Measurements from ENCODE around the gene TNFSF8.

Gene TNFSF8

DNA sequence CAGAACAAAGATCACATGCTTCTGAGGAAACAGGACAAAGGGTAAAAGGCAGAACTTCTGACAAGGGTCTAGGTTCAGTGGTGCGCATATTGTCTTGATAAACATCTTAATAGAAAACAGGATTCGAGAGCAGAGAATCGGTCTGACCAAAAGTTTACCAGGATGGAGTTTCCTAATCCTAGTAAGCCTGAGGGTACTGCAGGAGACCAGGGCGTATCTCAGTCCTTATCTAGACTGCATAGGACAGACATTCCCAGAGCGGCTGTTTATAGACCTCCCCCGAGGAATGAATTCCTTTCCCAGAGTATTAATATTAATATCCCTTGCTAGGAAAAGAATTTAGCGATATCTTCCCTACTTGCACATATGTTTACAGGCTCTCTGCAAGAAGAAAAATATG, 32.4 kb upstream of the TNFSF8 start:
- DNase-seq (ENCODE audit: extremely low spot score), result no peak
- POLR2A ChIA-PET, result no interaction called here

DNA sequence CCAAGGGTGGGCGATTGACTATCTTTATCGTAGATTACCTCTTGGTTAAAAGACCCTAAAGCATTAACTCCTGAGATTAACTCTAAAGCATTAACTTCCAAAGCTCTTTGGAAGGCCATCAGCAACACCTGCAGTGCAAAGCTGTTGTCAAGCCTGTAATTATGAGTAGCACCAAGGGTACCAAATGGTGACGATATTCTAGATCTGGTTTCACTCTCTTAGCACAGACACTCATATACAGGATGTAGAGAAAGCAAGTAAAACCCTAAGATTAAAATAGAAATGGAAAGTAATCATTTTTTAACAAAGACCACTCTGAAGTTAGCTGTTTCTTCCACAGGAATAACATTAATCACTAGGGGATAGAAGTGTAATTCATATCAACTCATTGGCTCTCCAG, 29.9 kb upstream of the TNFSF8 start:
- TF ChIP-seq, protein P1, sequence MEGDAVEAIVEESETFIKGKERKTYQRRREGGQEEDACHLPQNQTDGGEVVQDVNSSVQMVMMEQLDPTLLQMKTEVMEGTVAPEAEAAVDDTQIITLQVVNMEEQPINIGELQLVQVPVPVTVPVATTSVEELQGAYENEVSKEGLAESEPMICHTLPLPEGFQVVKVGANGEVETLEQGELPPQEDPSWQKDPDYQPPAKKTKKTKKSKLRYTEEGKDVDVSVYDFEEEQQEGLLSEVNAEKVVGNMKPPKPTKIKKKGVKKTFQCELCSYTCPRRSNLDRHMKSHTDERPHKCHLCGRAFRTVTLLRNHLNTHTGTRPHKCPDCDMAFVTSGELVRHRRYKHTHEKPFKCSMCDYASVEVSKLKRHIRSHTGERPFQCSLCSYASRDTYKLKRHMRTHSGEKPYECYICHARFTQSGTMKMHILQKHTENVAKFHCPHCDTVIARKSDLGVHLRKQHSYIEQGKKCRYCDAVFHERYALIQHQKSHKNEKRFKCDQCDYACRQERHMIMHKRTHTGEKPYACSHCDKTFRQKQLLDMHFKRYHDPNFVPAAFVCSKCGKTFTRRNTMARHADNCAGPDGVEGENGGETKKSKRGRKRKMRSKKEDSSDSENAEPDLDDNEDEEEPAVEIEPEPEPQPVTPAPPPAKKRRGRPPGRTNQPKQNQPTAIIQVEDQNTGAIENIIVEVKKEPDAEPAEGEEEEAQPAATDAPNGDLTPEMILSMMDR (IDR thresholded peaks at IDR 0.05; ENCODE audit: control extremely low read depth, extremely low read depth, low read depth, missing control alignments), result no peak
- DNase-seq (ENCODE audit: extremely low spot score), result no peak
- CTCF ChIA-PET, result interaction anchor here (1.3 to 1.9 kb wide), 4 partner anchors 18 to 280 kb away, joined by 3 to 7 read pairs (median 4); no protein-coding TSS in a partner anchor
- POLR2A ChIA-PET, result no interaction called here

More for the DNA sequence above, 32.4 kb upstream of the TNFSF8 start:
- CTCF ChIA-PET, result interaction anchor here (1.6 kb wide), 2 partner anchors 27 to 34 kb away, joined by 3 read pairs; no protein-coding TSS in a partner anchor
- TF ChIP-seq, protein P1 (IDR thresholded peaks at IDR 0.05; ENCODE audit: control extremely low read depth, extremely low read depth, low read depth, missing control alignments), result no peak

DNA sequence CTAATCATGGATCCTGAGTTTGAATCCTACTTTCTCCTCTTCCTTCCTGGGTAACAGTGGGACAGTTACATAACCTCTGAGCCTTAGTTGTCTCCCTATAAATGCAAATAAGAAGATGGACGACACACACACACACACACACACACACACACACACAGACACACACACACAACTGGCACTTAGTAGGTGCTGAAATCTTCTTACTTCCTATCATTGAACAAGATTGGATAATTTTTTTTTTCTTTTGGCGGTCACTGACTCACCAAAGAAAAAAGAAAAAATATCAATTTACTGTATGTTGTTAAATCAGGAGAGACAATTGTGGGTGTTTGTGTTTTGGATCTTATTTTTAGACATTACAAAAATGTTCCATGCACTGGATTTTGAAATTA, 28.4 kb upstream of the TNFSF8 start:
- POLR2A ChIA-PET, result no interaction called here

DNA sequence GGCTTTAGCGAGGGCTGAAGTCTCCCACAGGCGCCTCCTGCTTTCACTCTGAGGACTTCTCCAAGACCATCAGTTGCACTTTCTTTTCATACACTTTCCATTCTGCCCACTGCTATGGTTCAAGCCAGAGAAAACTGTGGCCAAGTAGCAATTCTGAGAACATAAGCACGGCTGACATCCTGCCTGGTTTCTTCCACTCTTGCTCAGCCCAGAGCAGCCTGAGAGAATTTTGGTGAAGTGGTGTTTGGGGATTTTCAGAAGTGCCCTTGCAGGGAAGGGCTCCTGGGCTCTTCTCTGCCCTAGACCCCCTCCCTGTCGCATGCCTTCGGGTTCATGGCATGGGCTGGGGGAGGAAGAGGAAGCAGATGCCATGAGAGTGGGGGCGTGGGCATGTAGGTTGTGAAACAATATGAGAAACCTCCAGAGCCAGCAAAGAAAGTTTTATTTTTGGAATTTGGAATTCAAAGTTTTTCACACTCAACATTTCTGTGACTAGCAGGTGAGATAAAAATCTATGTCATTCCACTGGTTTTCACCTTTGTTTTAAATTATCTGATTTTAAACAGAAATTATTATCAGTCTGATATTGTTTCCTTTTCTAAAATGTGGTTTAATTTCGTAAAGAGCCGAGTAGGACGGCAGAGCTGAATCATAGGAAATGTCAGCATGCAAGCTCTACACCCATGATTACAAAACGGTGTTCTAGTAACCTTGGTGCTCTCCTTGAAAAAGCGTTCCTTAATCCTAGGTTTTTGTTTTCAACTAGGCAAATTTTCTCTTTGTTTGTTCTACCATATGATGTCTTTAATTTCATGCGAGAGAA, 27.8 kb upstream of the TNFSF8 start:
- no peak for DNase-seq (ENCODE audit: extremely low spot score)
- TF ChIP-seq, protein P1 (IDR thresholded peaks at IDR 0.05; ENCODE audit: control extremely low read depth, extremely low read depth, low read depth, missing control alignments), result no peak
- ChIA-PET CTCF (interaction anchor here (0.9 kb wide), 1 partner anchor 275 kb away, joined by 3 read pairs; no protein-coding TSS in a partner anchor), POLR2A (no interaction called here)

More for the DNA sequence above, 28.4 kb upstream of the TNFSF8 start:
- TF ChIP-seq, protein P1 (IDR thresholded peaks at IDR 0.05; ENCODE audit: control extremely low read depth, extremely low read depth, low read depth, missing control alignments), result no peak
- CTCF ChIA-PET, result interaction anchor here (1.3 kb wide), 1 partner anchor 278 kb away, joined by 3 read pairs; no protein-coding TSS in a partner anchor
- DNase-seq (ENCODE audit: extremely low spot score), result no peak

DNA sequence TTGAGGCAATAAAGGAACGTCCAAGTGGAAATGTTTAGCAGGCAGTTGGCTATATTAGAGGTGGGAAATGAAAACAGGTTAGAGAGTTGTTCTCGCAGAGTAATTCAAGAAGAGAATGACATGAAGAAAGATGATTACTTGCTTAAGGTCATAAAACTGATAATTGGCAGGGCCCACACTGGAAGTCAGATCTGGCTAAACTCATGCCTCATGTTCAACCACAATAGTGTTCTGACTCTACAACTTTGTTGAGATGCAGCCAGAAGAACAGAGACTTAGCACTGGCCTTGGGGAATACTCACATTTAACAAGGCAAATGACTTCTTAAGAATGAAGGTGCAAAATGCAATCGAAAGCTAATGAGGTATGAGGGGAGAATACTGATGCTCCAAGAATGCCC, 27.2 kb upstream of the TNFSF8 start:
- DNase-seq (ENCODE audit: extremely low spot score), result no peak
- ChIA-PET CTCF (interaction anchor here (0.9 kb wide), 1 partner anchor 276 kb away, joined by 3 read pairs; no protein-coding TSS in a partner anchor), POLR2A (no interaction called here)
- TF ChIP-seq, protein P1 (IDR thresholded peaks at IDR 0.05; ENCODE audit: control extremely low read depth, extremely low read depth, low read depth, missing control alignments), result no peak

DNA sequence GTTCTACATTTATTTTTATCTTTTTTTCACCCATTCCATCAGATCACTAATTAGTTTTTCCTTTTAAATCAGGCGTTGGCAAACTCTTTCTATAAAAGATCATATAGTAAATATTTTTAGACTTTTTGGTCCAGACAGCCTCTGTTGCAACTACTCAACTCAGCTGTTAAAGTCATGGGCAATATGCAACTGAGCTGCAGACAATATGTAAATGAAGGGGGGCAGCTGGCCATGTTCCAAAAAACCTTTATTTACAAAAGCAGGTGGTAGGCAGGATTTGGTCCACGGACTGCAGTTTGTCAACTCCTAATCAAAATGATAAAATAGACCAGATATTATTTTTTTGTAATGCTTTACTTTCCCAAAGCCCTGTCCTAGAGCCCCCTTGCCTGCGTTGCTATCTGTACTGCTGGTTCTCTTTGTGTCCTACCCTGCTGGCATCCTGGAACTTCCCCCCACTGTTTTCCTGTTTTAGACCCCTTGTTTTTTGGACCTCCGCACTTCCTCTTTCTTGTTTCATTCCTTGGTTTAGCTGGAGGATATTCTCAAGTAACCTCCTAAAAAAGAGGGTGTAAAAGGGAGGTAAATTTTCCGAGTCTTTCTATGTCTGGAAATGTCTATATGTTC, 24.7 kb upstream of the TNFSF8 start:
- CTCF ChIA-PET, result interaction anchor here (0.9 to 1.2 kb wide), 2 partner anchors 48 to 53 kb away, joined by 3 to 4 read pairs; no protein-coding TSS in a partner anchor
- DNase-seq (ENCODE audit: extremely low spot score), result no peak
- POLR2A ChIA-PET, result no interaction called here
- TF ChIP-seq, protein P1 (IDR thresholded peaks at IDR 0.05; ENCODE audit: control extremely low read depth, extremely low read depth, low read depth, missing control alignments), result no peak

Measured in GM10248 (cell line).